Activated CD4-positive, alpha-beta T cell treated with anti-CD3 and anti-CD28 coated beads for 24 hours (primary cell): Measurements from ENCODE around the gene SLC19A1.
"Not testable (repeated sequence)": the region's sequence is repeated elsewhere in the genome, so short reads cannot be mapped to it uniquely, and the experiment has no call there.

ENCODE experiments used
- DNase-seq, 2 donors: peaks; one replicate each; pipeline ENCODE4 v3.0.0-alpha.2; 2020; ENCODE audit warnings: low read depth in 2 of 2

Gene SLC19A1

DNA sequence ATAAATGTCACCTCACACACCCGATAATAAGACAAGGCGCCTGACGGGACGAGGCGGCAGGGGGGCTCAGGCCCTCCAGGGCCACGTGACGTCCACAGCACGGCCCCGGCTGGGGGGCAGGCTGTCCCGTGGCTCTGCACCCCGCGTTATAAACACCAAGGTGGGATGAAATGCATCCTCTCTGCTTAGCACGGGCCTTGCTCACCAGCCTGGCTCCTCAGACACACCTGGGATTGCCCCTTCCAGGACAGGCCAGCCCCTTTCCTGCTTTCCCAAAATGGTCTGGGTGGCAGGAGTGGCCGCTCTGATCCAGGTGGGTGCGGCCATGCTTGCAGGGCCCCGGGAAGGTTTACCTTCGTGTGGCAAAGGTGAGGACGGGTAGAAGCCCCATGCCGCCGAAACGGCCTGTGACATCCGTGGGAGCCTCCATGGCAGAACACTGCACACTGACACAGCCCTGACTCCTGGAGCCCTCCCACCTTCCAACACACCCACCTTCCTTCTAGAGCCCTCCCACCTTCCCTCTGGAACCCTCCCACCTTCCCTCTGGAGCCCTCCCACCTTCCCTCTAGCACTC is 35.9 kb downstream of the SLC19A1 start:
- DNase-seq: no peak

GRCh38 chr21:45505416-45506021 is 36.7 kb downstream of the SLC19A1 start:
- no peak for DNase-seq

DNA sequence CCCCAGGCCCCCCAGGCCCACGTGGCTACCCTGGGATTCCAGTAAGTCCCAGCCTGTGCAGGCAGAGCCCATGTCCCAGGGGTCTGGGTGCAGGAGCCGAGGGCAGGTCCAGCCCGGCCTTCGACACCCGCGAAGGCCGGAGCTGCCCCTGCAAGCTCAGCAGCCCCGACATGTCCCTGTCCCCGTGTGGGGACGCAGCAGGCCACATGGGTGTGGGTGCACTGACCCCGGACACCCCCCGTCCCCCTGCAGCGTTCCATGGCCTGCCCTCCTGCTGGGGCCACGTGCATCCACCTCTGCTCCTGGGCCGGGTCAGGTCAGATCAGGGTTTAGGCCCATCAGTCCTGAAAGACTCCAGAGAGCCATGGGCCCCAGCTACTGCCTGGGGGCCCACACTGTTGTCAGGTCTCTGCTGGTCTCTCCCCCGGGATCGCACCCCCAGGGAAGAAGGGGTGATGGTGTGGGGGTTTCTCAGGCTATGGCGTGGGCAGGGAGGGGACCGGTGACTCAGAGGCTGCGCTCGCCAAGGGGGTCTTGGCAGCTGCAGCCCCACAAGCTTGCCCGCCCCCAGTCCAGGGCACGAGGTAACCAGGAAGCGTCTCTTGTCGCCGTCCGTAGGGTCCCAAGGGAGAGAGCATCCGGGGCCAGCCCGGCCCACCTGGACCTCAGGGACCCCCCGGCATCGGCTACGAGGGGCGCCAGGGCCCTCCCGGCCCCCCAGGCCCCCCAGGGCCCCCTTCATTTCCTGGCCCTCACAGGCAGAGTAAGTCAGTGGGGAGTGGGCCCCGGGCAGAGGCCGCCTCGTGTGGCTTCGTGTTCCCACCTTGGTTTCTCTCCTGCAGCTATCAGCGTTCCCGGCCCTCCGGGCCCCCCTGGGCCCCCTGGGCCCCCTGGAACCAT is 37.5 kb downstream of the SLC19A1 start:
- DNase-seq: no peak

- DNase-seq: no peak
Measured at GRCh38 chr21:45504021-45504515, 38.2 kb downstream of the SLC19A1 start.

- DNase-seq: not testable (repeated sequence)
Measured at GRCh38 chr21:45503226-45503625, 39.0 kb downstream of the SLC19A1 start.

DNA sequence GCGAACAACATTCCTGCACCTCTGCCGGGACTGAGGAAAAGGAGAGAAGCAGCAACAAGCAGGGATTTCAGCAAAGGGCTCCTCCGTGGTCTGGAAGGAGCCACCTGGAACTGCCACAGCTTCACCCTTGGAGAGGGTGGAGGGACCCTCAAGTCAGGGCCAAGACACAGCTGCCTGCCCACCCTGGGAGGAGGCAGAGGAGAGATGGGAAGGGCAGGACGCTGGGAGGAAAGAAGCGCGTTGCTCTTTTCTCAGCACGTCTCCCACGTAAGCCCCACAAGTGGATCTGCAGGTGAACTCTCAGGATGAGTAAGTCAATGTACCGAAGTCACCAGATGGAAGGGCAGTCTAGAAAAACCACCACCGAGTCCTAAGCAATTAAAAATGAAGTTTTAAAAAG is 39.6 kb downstream of the SLC19A1 start:
- no peak for DNase-seq

DNA sequence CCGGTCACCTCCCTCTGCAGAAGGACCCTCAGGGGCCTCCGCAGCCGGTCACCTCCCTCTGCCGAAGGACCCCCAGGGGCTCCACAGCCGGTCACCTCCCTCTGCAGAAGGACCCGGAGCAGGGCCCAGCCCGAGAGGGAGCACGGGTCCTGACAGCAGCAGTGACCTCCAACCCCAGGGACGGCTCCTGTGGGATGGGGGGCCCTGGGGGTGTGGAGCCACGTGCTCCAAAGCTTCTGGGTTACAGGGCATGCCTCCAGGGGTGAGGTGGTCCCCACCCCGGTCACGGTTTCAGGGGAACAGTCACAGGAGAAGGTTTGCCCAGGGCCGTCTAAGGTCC is 40.3 kb downstream of the SLC19A1 start:
- DNase-seq: no peak

- not testable (repeated sequence) for DNase-seq
Measured at GRCh38 chr21:45501081-45502005, 40.9 kb downstream of the SLC19A1 start.

DNA sequence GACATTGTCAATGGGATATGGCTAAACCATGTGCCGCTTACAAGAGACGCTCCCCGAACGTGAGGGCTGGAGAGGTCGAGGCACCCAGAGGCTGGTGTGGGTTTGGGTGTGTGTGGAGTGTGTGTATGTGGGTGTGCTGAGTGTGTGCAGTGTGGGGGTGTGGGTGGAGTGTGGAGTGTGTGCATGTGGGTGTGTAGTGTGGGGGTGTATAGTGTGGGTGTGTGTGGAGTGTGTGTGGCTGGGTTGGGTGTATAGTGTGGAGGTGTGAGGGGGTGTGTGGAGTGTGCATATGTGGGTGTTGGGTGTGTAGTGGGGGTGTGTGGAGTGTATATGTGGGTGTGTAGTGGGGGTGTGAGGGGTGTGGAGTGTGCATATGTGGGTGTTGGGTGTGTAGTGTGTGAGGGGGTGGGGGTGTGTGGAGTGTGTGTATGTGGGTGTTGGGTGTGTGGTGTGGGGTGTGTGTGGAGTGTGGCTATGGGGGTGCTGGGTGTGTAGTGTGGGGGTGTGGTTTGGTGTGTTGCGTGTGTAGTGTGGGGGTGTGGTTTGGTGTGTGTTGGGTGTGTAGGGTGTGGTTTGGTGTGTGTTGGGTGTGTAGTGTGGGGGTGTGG is 42.2 kb downstream of the SLC19A1 start:
- DNase-seq: no peak

DNA sequence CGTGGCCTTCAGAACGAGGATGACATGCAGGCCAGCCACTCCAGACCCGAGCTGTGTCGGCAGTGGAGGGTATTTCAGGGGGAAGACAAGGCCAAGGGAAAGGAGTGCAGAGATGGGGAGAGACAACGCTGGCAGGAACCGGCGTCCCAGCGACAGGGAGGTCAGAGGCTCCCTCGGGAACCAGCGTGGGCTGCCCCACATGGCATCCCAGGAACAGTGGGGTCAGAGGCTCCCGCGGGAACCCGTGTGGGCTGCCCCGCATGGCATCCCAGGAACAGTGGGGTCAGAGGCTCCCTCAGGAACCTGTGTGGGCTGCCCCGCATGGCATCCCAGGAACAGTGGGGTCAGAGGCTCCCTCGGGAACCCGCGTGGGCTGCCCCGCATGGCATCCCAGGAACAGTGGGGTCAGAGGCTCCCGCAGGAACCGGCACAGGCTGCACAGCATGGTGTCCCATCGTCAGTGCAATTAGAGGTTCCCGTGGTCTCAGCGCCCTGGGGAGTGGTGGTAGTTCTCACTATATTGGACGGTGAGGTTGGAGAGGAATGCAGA is 43.0 kb downstream of the SLC19A1 start:
- no peak for DNase-seq

- no peak for DNase-seq
Measured at GRCh38 chr21:45498646-45499000, 43.6 kb downstream of the SLC19A1 start.

GRCh38 chr21:45497846-45498645 is 44.2 kb downstream of the SLC19A1 start:
- no peak for DNase-seq

- no peak for DNase-seq
Measured at GRCh38 chr21:45496968-45497845, 45.0 kb downstream of the SLC19A1 start.

GRCh38 chr21:45496151-45496967 is 45.9 kb downstream of the SLC19A1 start:
- DNase-seq: no peak

GRCh38 chr21:45494851-45495680 is 47.2 kb downstream of the SLC19A1 start:
- DNase-seq: no peak

DNA sequence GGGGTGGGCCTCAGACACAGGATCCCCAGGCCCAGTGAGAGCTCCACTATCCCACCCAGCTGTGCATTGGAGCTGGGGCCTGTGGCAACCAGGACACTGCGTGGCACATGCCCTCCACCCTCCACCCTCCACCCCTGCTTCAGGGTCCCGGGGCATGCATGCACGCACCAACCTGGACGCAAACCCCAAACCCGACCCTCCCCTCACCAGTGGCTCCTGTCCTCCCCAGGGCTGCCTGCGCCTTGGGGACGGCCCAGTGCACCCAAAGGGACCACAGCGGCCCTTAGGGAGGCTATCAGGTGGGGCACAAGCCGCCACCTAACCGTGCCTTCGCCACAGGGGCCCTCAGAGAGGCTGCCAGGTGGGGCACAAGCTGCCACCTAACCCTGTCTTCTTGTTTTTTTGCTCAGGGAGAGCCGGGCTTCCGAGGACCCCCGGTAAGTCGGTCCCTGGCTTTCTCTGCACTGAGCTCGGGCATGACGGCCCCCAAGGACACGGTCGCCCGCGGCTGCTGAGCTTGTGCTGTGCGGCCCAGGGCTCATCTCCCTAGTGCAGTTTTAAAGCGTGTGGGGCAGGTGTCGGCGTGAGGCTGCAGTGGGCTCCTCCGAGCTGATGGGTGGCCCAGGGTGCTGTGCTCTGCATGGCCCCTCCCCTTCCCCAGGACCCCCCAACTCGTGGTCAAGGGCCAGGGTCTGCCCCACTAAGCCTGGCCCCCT is 47.9 kb downstream of the SLC19A1 start:
- DNase-seq: no peak
